ENCODE data around the gene LIN28A.

DNA sequence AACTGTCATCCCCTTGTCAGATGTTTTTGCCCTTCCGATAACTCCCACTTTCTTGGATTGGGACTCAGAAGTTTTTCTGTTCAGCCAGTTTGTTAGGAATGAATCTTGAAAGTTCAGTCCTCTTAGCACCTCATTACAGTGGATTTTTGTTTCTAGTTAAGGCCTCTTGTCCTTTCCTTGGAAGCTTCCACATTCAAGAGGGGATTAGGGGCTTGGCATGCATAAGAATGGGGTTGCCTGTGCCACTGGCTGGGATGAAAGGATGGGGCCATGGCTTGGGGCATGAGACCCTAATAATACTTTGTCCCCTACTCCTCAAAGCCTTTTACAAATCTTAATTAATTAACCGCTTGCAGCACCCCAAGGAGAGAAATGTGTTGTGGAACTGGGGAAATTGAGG is 19.1 kb downstream of the LIN28A start:
- TF ChIP-seq TAF1 (IDR thresholded peaks at IDR 0.05; ENCODE audit: borderline replicate concordance, low read depth, low read length), result no peak
- TF ChIP-seq, protein P1, sequence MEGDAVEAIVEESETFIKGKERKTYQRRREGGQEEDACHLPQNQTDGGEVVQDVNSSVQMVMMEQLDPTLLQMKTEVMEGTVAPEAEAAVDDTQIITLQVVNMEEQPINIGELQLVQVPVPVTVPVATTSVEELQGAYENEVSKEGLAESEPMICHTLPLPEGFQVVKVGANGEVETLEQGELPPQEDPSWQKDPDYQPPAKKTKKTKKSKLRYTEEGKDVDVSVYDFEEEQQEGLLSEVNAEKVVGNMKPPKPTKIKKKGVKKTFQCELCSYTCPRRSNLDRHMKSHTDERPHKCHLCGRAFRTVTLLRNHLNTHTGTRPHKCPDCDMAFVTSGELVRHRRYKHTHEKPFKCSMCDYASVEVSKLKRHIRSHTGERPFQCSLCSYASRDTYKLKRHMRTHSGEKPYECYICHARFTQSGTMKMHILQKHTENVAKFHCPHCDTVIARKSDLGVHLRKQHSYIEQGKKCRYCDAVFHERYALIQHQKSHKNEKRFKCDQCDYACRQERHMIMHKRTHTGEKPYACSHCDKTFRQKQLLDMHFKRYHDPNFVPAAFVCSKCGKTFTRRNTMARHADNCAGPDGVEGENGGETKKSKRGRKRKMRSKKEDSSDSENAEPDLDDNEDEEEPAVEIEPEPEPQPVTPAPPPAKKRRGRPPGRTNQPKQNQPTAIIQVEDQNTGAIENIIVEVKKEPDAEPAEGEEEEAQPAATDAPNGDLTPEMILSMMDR (IDR thresholded peaks at IDR 0.05), result no peak
- no peak for TF ChIP-seq EZH2phosphoT487 (IDR thresholded peaks at IDR 0.05; ENCODE audit: borderline replicate concordance, low read depth)
- no peak for TF ChIP-seq RFX5 (IDR thresholded peaks at IDR 0.05; ENCODE audit: low read length)
- no peak for TF ChIP-seq EP300 (IDR thresholded peaks at IDR 0.05; ENCODE audit: borderline replicate concordance in 1 of 2, low read depth in 1 of 2, low read length in 1 of 2)
- TF ChIP-seq MXI1 (IDR thresholded peaks at IDR 0.05; ENCODE audit: low read depth, low read length), result no peak

Data from SK-N-SH (cell line).